Dendritic cell treated with granulocyte-macrophage colony-stimulating factor and Interleukin-4, amounts not matched to agents 40 ng/mL and 50 ng/mL, for 4 days (primary cell): Measurements from ENCODE around the gene APOBEC4.
"Not testable (repeated sequence)": the region's sequence is repeated elsewhere in the genome, so short reads cannot be mapped to it uniquely, and the experiment has no call there.

Source experiments
- H3K27ac Mint-ChIP-seq: one replicate; pipeline ENCODE4 v1.8.0; 2022; ENCODE audit warnings: mild to moderate bottlenecking, mixed read lengths
- H3K27me3 Mint-ChIP-seq: one replicate; pipeline ENCODE4 v1.8.0; 2022; ENCODE audit warnings: mild to moderate bottlenecking, mixed read lengths
- H3K36me3 Mint-ChIP-seq: one replicate; pipeline ENCODE4 v1.8.0; 2022; ENCODE audit warnings: low read depth, mixed read lengths
- H3K4me1 Mint-ChIP-seq: one replicate; pipeline ENCODE4 v1.8.0; 2022; ENCODE audit warnings: low read depth, mixed read lengths
- H3K4me3 Mint-ChIP-seq: one replicate; pipeline ENCODE4 v1.8.0; 2022; ENCODE audit warnings: mild to moderate bottlenecking, moderate library complexity, mixed read lengths
- H3K9me3 Mint-ChIP-seq: one replicate; pipeline ENCODE4 v1.8.0; 2022; ENCODE audit warnings: mixed read lengths
- intact Hi-C: fragments of 100-400 bp; cut with micrococcal nuclease; formaldehyde crosslinking; loops from one replicate; pipeline ENCODE4 v1.15.0; 2022

Gene APOBEC4

GRCh38 chr1:183686229-183686628 lies 33.1 kb upstream of the APOBEC4 start:
- no peaks in the 10 kb centered on the region for H3K9me3 Mint-ChIP-seq
- intact Hi-C loops: loop anchor here (5.0 to 10.0 kb wide), 3 partner anchors 34 to 721 kb away; partner anchors contain the start of gene APOBEC4
- H3K36me3 Mint-ChIP-seq: no peaks in the 10 kb centered on the region
- H3K4me1 Mint-ChIP-seq: peaks cover 32% of the 10 kb centered on the region
- no peak overlapping the region for H3K27ac Mint-ChIP-seq
- H3K4me3 Mint-ChIP-seq: no peak overlapping the region
- H3K27me3 Mint-ChIP-seq: peaks cover 12% of the 10 kb centered on the region

DNA sequence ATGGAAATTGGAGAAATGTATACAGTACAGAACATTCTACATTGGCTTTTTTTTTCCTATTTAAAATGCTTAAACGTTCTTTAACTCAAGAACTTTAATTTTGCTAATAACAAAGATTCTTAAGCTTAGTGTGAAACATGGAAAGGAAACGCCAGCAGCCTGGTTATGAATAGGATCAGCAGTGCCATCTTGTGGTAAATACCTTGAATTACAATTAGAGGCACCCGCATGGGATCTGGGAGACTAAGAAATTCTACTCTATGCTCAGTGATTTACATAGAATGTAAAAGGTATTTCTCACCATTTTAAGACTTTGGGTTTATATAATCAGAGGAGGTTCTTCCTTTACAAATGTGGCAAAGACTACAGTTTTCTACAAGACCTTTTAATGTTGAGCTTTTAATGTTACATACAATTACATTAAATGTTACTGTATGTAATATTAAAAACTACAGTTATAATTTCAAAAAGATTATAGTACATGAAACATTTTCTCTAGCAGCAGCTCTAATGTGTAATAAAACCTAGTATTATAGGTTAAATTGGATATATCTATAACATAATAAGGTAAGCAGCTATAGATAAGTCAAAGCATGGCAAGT lies 32.1 kb upstream of the APOBEC4 start:
- intact Hi-C loops: loop anchor here (5.0 to 10.0 kb wide), 3 partner anchors 33 to 720 kb away; partner anchors contain the start of gene APOBEC4
- H3K4me3 Mint-ChIP-seq: no peak overlapping the region

GRCh38 chr1:183679363-183679762 lies 26.2 kb upstream of the APOBEC4 start:
- intact Hi-C loops, H3K36me3 Mint-ChIP-seq, H3K27ac Mint-ChIP-seq, H3K9me3 Mint-ChIP-seq, H3K4me3 Mint-ChIP-seq, H3K4me1 Mint-ChIP-seq: not testable (repeated sequence)
- H3K27me3 Mint-ChIP-seq: peaks cover 19% of the 10 kb centered on the region

More for the DNA sequence above, 32.1 kb upstream of the APOBEC4 start:
- Mint-ChIP-seq H3K27ac (no peak overlapping the region), H3K4me1 (peaks cover 30% of the 10 kb centered on the region), H3K9me3 (no peaks in the 10 kb centered on the region), H3K27me3 (peaks cover 12% of the 10 kb centered on the region), H3K36me3 (no peaks in the 10 kb centered on the region)

DNA sequence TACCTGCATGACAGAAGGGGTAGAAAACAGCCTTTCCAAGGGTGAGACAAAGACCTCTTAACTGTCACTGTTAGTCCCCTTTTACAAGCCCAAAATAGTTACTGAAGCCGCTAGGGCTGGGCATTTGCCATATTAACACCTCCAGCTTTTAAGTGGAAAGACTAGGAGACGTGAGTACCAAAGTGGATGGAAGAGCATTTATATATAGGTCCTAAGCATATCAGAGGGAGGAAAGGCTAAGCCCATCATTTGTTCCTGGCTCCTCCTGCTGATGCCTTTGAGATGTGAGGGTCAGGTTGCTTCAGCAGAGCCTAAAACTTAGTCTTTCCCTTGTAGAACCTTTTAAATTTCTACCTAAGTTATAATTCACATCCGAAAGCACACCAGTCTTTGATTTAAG lies 25.7 kb upstream of the APOBEC4 start:
- H3K36me3 Mint-ChIP-seq: no peaks in the 10 kb centered on the region
- no peak overlapping the region for H3K4me3 Mint-ChIP-seq
- no peaks in the 10 kb centered on the region for H3K9me3 Mint-ChIP-seq
- no peak overlapping the region for H3K27ac Mint-ChIP-seq
- H3K4me1 Mint-ChIP-seq: peaks cover 6% of the 10 kb centered on the region
- peaks cover 18% of the 10 kb centered on the region for H3K27me3 Mint-ChIP-seq
- intact Hi-C loops: no loop called here

DNA sequence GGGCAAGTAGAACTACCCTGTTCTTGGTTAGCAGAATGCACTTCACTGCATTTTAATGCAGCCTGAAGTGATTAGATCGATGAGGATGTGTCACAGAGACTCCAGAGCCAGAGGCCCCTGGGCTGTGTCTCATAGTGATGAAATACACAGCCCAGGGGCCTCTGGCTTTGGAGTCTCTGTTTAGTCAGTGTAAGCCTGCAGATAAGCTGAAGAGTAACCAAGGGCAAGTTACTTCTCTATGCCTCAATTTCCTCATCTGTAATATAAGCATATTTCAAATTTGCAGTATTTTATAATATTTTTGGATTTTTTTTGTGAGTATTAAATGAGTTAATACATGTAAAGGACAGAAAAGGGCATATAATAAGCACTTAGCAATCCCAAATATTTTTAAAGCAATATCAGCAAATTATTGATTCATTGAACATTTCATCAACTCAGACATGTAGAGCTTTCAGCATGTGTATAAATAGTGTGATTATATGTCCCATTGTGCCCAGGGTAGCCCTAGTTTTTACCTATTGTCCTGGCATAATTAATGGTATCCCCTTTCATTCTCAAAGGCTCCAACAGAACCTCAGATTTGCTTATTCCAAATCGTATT lies 23.6 kb upstream of the APOBEC4 start:
- Mint-ChIP-seq H3K36me3 (no peaks in the 10 kb centered on the region), H3K27me3 (peaks cover 13% of the 10 kb centered on the region), H3K4me1 (no peaks in the 10 kb centered on the region), H3K27ac (no peak overlapping the region), H3K4me3 (no peak overlapping the region), H3K9me3 (no peaks in the 10 kb centered on the region)
- intact Hi-C loops: no loop called here

DNA sequence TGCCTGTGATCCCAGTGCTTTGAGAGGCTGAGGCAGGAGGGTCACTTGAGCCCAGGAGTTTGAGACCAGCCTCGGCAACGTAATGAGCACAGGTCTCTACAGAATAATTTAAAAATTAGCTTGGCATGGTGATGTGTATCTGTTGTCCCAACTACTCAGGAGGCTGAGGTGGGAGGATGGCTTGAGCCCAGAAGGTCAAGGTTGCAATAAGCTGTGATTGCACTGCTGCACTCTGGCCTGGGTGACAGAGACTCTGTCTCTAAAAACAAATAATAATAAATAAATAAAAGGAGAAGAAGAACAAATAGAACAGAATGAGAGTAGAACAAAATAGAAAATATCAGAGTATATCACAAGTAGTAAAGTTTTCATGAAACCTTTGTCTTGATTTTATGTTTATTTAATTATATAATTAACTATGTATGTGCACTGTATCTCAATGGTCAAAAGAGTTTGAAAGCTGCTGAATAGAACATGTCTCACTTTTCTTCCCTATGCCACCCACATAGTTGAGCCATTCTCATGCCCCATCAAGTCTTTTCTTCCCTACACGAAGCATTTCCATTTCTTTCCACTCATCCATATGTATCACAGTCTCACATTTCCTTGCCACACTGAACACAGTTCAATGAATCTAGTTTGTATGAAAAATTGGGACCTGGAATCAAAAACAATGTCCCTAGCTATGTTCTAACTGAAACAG lies 22.9 kb upstream of the APOBEC4 start:
- no peaks in the 10 kb centered on the region for H3K36me3 Mint-ChIP-seq
- H3K27me3 Mint-ChIP-seq: peaks cover 12% of the 10 kb centered on the region
- no peak overlapping the region for H3K27ac Mint-ChIP-seq
- H3K4me3 Mint-ChIP-seq: no peak overlapping the region
- H3K9me3 Mint-ChIP-seq: no peaks in the 10 kb centered on the region
- intact Hi-C loops: no loop called here
- no peaks in the 10 kb centered on the region for H3K4me1 Mint-ChIP-seq

GRCh38 chr1:183675381-183675780 lies 22.3 kb upstream of the APOBEC4 start:
- no peak overlapping the region for H3K4me3 Mint-ChIP-seq
- intact Hi-C loops: no loop called here

DNA sequence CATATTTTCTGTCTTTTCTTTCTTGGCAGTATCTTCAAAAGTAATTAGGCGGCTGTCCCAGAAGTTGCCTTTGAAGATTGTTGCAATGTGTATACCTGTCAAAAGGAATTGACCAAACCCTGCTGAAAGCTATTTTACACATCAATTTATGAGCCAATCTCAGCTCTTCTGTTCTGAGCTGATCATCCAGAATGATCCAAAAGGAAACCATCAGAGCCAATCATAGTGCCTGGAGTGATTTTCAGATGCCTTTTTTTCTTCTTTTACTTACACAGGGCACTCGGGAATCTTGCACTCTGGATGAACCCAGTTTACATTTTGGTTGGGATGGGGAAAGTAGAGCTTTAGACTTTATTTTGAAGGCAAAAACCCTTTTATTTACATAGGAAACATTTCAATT lies 21.8 kb upstream of the APOBEC4 start:
- no peaks in the 10 kb centered on the region for H3K36me3 Mint-ChIP-seq
- H3K4me3 Mint-ChIP-seq: no peak overlapping the region
- H3K27me3 Mint-ChIP-seq: peaks cover 12% of the 10 kb centered on the region
- intact Hi-C loops: no loop called here
- H3K9me3 Mint-ChIP-seq: no peaks in the 10 kb centered on the region
- H3K27ac Mint-ChIP-seq: no peak overlapping the region
- no peaks in the 10 kb centered on the region for H3K4me1 Mint-ChIP-seq

More at GRCh38 chr1:183675381-183675780, 22.3 kb upstream of the APOBEC4 start:
- Mint-ChIP-seq H3K36me3 (no peaks in the 10 kb centered on the region), H3K27ac (no peak overlapping the region), H3K4me1 (no peaks in the 10 kb centered on the region), H3K27me3 (peaks cover 12% of the 10 kb centered on the region), H3K9me3 (no peaks in the 10 kb centered on the region)

GRCh38 chr1:183674339-183674738 lies 21.2 kb upstream of the APOBEC4 start:
- Mint-ChIP-seq H3K27ac (no peak overlapping the region), H3K36me3 (no peaks in the 10 kb centered on the region), H3K4me3 (no peak overlapping the region)

DNA sequence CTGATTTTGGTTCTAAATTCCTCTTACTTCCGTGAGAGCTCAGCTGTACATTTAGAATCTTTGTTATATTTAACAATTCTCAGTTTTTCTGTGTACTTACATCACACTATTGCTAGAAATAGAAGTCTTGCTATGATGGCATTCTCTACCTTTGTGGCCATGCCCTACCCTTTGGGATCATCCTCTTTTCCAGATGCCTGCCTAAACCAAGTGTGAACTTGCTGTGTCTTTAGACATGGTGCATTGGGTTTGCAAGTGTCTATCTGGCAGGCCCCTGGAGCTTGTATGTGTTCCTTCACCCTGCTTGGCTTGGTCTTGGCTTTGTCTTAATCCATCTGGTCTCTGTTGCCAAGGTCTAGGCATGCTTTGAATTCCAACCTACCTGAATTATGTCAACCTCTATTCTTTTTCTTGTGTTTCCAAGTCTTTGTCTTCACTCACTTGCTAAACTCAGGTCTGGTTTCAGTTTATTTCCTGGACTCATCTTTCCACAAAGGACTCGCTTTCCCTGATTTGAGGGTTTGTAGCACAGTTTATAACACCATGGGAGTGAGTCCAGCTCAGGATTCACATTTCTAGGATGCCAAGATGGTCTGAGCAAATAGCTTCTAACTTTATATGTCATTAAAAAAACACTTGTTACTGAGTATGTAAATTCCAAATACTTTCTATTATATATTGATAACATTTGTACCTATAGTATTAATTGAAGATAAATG lies 20.6 kb upstream of the APOBEC4 start:
- no peaks in the 10 kb centered on the region for H3K36me3 Mint-ChIP-seq
- no peaks in the 10 kb centered on the region for H3K4me1 Mint-ChIP-seq

More at GRCh38 chr1:183674339-183674738, 21.2 kb upstream of the APOBEC4 start:
- intact Hi-C loops: no loop called here
- Mint-ChIP-seq H3K9me3 (no peaks in the 10 kb centered on the region), H3K4me1 (no peaks in the 10 kb centered on the region), H3K27me3 (peaks cover 12% of the 10 kb centered on the region)

DNA sequence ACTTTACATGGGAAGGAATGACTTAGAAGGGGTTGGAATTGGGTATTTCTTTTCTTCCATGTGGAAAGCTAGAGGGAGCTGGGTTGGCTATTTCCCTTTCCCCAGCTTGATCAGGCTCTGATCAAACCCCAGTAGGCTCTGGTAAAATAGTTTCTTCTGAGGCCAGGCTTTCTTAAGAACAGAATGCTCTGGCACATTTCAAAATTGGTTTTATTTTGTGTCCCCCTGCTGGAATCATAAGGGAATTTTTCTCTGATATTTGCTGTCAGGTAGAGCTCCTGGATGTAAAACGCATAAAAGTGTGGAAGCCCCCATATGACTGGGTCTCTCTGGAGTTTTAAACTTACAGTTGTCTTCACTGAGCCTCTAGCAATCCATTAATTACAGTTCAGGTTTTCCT lies 17.1 kb upstream of the APOBEC4 start:
- Mint-ChIP-seq H3K4me3 (no peak overlapping the region), H3K27ac (no peak overlapping the region), H3K27me3 (peaks cover 10% of the 10 kb centered on the region), H3K4me1 (no peaks in the 10 kb centered on the region), H3K9me3 (no peaks in the 10 kb centered on the region), H3K36me3 (no peaks in the 10 kb centered on the region)
- intact Hi-C loops: no loop called here

More for the DNA sequence above, 20.6 kb upstream of the APOBEC4 start:
- Mint-ChIP-seq H3K4me3 (no peak overlapping the region), H3K9me3 (no peaks in the 10 kb centered on the region), H3K27ac (no peak overlapping the region), H3K27me3 (peaks cover 12% of the 10 kb centered on the region)
- intact Hi-C loops: no loop called here

DNA sequence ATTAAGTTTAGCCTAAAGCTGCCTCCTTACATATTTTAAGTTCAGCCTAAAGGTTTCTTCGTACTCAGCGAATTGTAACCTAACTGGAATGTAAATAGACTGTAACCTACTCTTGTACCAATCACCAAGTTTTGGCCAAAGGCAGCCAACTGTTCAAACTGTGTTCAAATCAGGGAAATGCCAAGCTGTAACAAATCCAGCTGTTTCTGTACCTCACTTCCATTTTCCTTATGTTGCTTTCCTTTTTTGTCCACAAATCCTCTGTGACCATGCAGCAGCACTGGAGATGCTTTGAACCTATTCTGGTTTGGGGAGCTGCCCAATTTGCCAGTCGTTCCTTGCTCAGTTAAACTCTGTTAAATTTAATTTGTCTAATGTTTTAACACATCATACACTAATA lies 3.2 kb upstream of the APOBEC4 start:
- peaks cover 2% of the 10 kb centered on the region for H3K27me3 Mint-ChIP-seq
- H3K36me3 Mint-ChIP-seq: no peaks in the 10 kb centered on the region
- no peak overlapping the region for H3K27ac Mint-ChIP-seq
- no peaks in the 10 kb centered on the region for H3K9me3 Mint-ChIP-seq
- no peak overlapping the region for H3K4me3 Mint-ChIP-seq
- intact Hi-C loops: loop anchor here (10.0 kb wide), 1 partner anchor 568 kb away; no protein-coding TSS in a partner anchor
- H3K4me1 Mint-ChIP-seq: peaks cover 29% of the 10 kb centered on the region

GRCh38 chr1:183655562-183656075 lies 2.5 kb upstream of the APOBEC4 start:
- Mint-ChIP-seq H3K27me3 (peaks cover under 1% of the 10 kb centered on the region), H3K4me3 (no peak overlapping the region), H3K36me3 (no peaks in the 10 kb centered on the region), H3K9me3 (no peaks in the 10 kb centered on the region), H3K27ac (peak overlapping the region; percentile 58), H3K4me1 (peaks cover 29% of the 10 kb centered on the region)
- intact Hi-C loops: loop anchor here (2.0 to 10.0 kb wide), 2 partner anchors 19 to 569 kb away; no protein-coding TSS in a partner anchor
